ENCODE results near the gene TMPRSS11D.

DNA sequence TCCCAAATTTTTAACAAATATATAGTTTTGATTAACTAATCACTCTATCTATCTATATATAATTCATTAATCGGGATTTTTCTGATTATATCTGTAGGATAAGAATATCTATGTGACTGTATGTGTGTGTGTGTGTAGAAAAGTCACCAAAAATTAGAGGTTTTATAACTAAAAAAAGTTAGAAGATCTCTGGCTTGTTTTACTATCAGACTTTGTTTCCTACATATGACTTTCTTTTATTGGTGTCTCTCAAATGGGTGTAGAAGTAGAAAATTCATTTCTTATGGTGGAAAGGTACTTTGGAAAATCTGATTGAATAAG, 26.7 kb upstream of the TMPRSS11D start:
- TF ChIP-seq, protein P1, sequence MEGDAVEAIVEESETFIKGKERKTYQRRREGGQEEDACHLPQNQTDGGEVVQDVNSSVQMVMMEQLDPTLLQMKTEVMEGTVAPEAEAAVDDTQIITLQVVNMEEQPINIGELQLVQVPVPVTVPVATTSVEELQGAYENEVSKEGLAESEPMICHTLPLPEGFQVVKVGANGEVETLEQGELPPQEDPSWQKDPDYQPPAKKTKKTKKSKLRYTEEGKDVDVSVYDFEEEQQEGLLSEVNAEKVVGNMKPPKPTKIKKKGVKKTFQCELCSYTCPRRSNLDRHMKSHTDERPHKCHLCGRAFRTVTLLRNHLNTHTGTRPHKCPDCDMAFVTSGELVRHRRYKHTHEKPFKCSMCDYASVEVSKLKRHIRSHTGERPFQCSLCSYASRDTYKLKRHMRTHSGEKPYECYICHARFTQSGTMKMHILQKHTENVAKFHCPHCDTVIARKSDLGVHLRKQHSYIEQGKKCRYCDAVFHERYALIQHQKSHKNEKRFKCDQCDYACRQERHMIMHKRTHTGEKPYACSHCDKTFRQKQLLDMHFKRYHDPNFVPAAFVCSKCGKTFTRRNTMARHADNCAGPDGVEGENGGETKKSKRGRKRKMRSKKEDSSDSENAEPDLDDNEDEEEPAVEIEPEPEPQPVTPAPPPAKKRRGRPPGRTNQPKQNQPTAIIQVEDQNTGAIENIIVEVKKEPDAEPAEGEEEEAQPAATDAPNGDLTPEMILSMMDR (conservative IDR thresholded peaks at IDR 0.05; ENCODE audit: low read depth, low read length): no peak
- TF ChIP-seq EZH2 (IDR thresholded peaks at IDR 0.05; ENCODE audit: borderline replicate concordance, low read depth, low read length, poor library complexity, severe bottlenecking): no peak

All from A673 (cell line).